ENCODE data around the gene ARID1B. TPM values are rescaled to one million over a fixed set of nuclear protein-coding genes. Genes with fewer than 3 reads are reported as not detected.

ARID1B gene
- total RNA-seq, 1 experiment from 2014 or later, result 35.6 TPM

GRCh38 chr6:157040191-157040590, 263.0 kb downstream of the ARID1B start:
- Histone ChIP-seq H3K9me2 (ENCODE audit: insufficient read depth) (no peaks in the 10 kb centered on the region), H3K27ac (ENCODE audit: low read depth, low read length) (no peak overlapping the region), H3K9me3 (ENCODE audit: control insufficient read depth in 1 of 2, insufficient read depth in 1 of 2, low read depth in 1 of 2, low read length in 2 of 2) (no peaks in the 10 kb centered on the region), H3K36me3 (ENCODE audit: control insufficient read depth in 1 of 2, insufficient read depth in 2 of 2, low read length in 2 of 2) (no peaks in the 10 kb centered on the region), H3K4me3 (replicated peaks in 1 of 2; ENCODE audit: low read depth in 1 of 2, low read length in 2 of 2) (no peak overlapping the region), H4K20me1 (ENCODE audit: insufficient read depth) (no peaks in the 10 kb centered on the region; the same call in 1 of the 2 replicates), H3K4me2 (ENCODE audit: low read length) (no peak overlapping the region), H3K4me1 (ENCODE audit: control insufficient read depth in 1 of 2, insufficient read depth in 2 of 2, low read length in 2 of 2) (0 out of 4 replicates have a peak, but pooled peaks cover 0 to 3% of the 10 kb centered on the region in 2 experiments), H3K27me3 (ENCODE audit: insufficient read depth, low read length) (no peaks in the 10 kb centered on the region), H3K9ac (ENCODE audit: low read length) (no peak overlapping the region), H3K79me2 (ENCODE audit: insufficient read depth, low read length) (no peaks in the 10 kb centered on the region), H2AFZ (ENCODE audit: low read depth, low read length, poor library complexity, severe bottlenecking) (no peak overlapping the region)
- POLR2A ChIA-PET, result no interaction called here
- CTCF ChIA-PET, result no interaction called here
- TF ChIP-seq ELF1 (IDR thresholded peaks at IDR 0.05; ENCODE audit: borderline replicate concordance, low read depth) (no peak), EGR1 (IDR thresholded peaks at IDR 0.05; ENCODE audit: low read depth) (no peak), CBX3 (IDR thresholded peaks at IDR 0.05; ENCODE audit: low read depth) (no peak), SRF (IDR thresholded peaks at IDR 0.05; ENCODE audit: low read depth) (no peak), EZH2phosphoT487 (IDR thresholded peaks at IDR 0.05; ENCODE audit: borderline replicate concordance) (no peak), POLR2A (IDR thresholded peaks at IDR 0.05; ENCODE audit: borderline replicate concordance, extremely low read depth, insufficient read depth, insufficient read length) (no peak)
- no peak for DNase-seq (ENCODE audit: low read depth, low spot score)
- RAD21 ChIA-PET (ENCODE audit: low non-redundant PET in 1 of 2, low total read pairs in 2 of 2, uncharacterized antibody in 2 of 2, unreplicated experiment in 2 of 2), result no interaction called here
- ATAC-seq, result no peak
- intact Hi-C loops (cut with micrococcal nuclease), result loop anchor here (10.0 kb wide), 1 partner anchor 475 kb away; no protein-coding TSS in a partner anchor
- no TSS peak for BruUV-seq (replicated peaks)

- intact Hi-C loops (cut with micrococcal nuclease), result loop anchor here (5.0 to 10.0 kb wide), 2 partner anchors 481 to 1719 kb away; no protein-coding TSS in a partner anchor
- no peaks in the 10 kb centered on the region for H3K27me3 ChIP-seq (ENCODE audit: insufficient read depth, low read length)
- peak; percentile 81 for ATAC-seq
Measured at GRCh38 chr6:157045831-157046454, 268.8 kb downstream of the ARID1B start.

More at GRCh38 chr6:157045831-157046454, 268.8 kb downstream of the ARID1B start:
- Histone ChIP-seq H3K4me2 (ENCODE audit: low read length) (no peak overlapping the region), H3K4me1 (ENCODE audit: control insufficient read depth in 1 of 2, insufficient read depth in 2 of 2, low read length in 2 of 2) (peaks cover 0 to 3% of the 10 kb centered on the region in 2 experiments; a peak in 1 of 4 replicates), H3K9me3 (ENCODE audit: control insufficient read depth in 1 of 2, insufficient read depth in 1 of 2, low read depth in 1 of 2, low read length in 2 of 2) (no peaks in the 10 kb centered on the region), H3K27ac (ENCODE audit: low read depth, low read length) (no peak overlapping the region), H3K9ac (ENCODE audit: low read length) (no peak overlapping the region), H2AFZ (ENCODE audit: low read depth, low read length, poor library complexity, severe bottlenecking) (no peak overlapping the region), H3K36me3 (ENCODE audit: control insufficient read depth in 1 of 2, insufficient read depth in 2 of 2, low read length in 2 of 2) (no peaks in the 10 kb centered on the region), H4K20me1 (ENCODE audit: insufficient read depth) (no peaks in the 10 kb centered on the region; the same call in 1 of the 2 replicates), H3K9me2 (ENCODE audit: insufficient read depth) (no peaks in the 10 kb centered on the region), H3K79me2 (ENCODE audit: insufficient read depth, low read length) (no peaks in the 10 kb centered on the region), H3K4me3 (replicated peaks in 1 of 2; ENCODE audit: low read depth in 1 of 2, low read length in 2 of 2) (no peak overlapping the region)
- no TSS peak for BruUV-seq (replicated peaks)
- CTCF ChIA-PET, result interaction anchor here (0.6 to 3.4 kb wide), 19 partner anchors 9 to 1731 kb away, joined by 3 to 24 read pairs (median 3); no protein-coding TSS in a partner anchor
- RAD21 ChIA-PET (ENCODE audit: low non-redundant PET in 1 of 2, low total read pairs in 2 of 2, uncharacterized antibody in 2 of 2, unreplicated experiment in 2 of 2), result no interaction called here
- POLR2A ChIA-PET, result no interaction called here
- TF ChIP-seq CTCF (IDR thresholded peaks at IDR 0.05 in 2 of 3, conservative IDR thresholded peaks at IDR 0.05 in 1 of 3; ENCODE audit: borderline replicate concordance in 1 of 3, insufficient read depth in 1 of 3, low read depth in 2 of 3, low read length in 2 of 3) (peak; percentile 55 to 67 (median 67)), YY1 (IDR thresholded peaks at IDR 0.05; ENCODE audit: extremely low read depth, insufficient replicate concordance, low read depth, low read length) (no peak), RAD21 (IDR thresholded peaks at IDR 0.05; ENCODE audit: low read depth) (peak; percentile 60)
- DNase-seq (ENCODE audit: low read depth, low spot score), result peak; percentile 41
